Body of pancreas (tissue), 4 donors: ENCODE data around the gene SLC41A3.

Experiments
- CTCF ChIP-seq, 7 experiments: fragments of 450-650 bp in 4 of 7; fragments of 200-600 bp in 3 of 7; sonication (generic) in 3 of 7; IDR thresholded peaks; one replicate each; pipeline ENCODE4 v1.5.1; 2016 to 2019; ENCODE audit warnings: antibody characterized with exemption in 7 of 7
- POLR2A ChIP-seq, 3 donors: fragments of 450-650 bp; IDR thresholded peaks; one replicate each; pipeline ENCODE4 v1.6.1; 2016; ENCODE audit warnings: antibody characterized with exemption in 3 of 3, mild to moderate bottlenecking in 2 of 3

GRCh38 chr3:126108676-126109050 lies 24.7 kb upstream of the SLC41A3 start:
- TF ChIP-seq POLR2A (IDR thresholded peaks at IDR 0.05) (no peak), CTCF (IDR thresholded peaks at IDR 0.05) (no peak)
